Measurements from ENCODE around the gene MYO1B.

Gene MYO1B

DNA sequence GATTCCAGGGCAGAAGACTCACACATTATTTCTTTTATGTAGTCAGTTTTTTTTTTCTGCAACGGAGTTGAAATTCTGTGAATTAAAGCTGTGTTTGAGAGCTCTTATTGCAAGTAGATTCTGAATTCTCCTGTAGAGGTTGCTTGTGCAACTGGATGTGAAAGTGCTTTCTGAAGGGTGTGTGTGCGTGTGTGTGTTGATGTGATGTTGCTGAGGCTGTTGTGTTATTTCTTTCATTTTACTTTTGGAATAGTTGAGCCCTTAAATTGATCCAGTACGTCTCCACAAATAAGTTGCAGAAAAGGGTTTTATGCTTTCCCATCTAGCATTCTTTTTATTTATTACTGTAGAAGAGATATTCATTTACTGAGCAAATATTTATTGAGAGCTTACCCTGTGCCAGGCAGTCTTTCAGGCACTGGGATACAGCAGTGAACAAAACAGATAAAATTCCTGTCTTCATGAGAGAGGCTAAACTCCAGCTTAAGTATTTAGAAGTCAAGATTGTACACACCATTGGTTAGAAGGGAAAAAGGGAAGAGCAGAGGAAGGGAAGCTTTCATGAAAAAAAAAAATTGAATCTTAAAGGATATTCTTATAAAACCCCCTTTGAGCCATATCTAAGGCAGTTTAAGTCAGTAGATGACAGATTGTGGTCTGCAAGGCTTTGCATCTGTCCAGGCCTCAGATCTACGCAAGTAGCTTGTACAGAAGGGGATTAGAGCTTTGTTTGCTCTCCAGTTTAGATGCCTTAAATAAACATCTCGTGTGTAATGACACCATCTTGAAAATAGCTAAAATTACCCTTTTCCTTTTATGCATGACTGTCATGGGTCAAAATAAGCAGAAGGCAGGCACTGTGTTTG, 58.2 kb downstream of the MYO1B start:
- peak overlapping the region; percentile 34; the same call in 1 of the 2 replicates for H3K27ac ChIP-seq
- TF ChIP-seq ZFX (IDR thresholded peaks at IDR 0.05) (no peak), CTCF (conservative IDR thresholded peaks at IDR 0.05) (no peak)

DNA sequence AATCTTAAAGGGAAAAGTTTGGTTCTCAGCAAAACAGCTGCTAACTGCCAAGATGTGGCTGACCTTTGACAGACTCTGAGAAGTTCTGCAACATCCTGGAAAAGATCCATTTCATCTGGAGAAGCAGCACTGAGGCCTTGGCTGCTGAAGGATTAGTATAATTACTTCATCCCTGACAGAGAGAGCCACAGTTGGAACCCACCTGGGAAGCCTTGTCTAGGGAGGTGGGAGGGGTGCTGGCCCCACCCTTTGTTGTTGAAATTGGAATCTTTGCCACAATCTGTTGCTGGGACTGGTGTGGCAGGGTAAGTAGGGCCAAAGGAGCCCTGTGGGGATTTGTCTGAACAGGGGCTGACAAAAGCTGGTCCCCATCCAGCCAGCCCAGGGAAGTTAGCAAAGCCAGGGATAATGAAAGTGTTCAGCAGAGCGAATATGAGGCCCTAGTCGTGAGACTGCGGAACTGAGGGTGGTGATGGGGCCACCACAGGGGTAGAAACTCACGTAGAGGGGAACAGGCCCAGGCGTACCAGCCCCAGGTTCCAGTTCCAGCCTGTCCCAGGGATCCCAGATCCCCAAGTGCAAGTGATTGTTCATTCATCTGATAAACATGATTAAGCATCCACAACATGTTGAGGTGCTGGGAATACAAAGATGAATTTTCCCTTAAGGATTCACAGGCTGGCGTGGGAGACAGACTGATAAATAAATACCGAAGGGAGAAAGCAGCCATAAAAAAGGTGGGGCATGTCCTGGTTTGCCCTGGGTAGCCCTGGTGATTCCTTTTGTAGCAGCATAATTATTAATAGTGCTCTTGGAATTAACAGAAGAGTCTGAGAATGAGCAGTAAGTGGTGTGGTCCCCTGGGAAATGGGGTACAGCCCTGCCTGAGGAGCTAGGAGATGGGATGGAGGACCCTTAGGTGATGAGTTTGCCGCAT, 60.0 kb downstream of the MYO1B start:
- H3K27ac ChIP-seq, result no peak overlapping the region
- TF ChIP-seq ZFX (IDR thresholded peaks at IDR 0.05) (no peak), CTCF (conservative IDR thresholded peaks at IDR 0.05) (no peak)

DNA sequence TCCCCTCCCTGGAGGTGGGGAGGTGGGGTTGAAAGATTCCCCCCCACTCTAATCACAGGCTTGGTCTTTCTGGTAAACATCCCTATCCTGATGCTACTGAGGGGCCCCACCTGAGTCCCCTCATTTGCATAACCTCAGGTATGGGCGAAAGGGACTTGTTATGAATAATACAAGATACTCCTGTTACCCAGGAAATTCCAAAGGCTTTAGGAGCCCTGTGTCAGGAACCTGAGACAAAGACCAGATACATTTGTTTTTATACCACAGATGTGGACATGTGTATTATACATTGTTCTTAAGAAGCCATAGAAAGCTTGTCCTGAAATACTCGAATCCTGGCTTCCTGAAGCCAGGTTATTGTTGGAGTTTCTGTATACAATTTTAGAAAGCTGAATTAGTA, 62.8 kb downstream of the MYO1B start:
- TF ChIP-seq ZFX (IDR thresholded peaks at IDR 0.05) (no peak), CTCF (conservative IDR thresholded peaks at IDR 0.05) (no peak)
- H3K27ac ChIP-seq, result no peak overlapping the region

DNA sequence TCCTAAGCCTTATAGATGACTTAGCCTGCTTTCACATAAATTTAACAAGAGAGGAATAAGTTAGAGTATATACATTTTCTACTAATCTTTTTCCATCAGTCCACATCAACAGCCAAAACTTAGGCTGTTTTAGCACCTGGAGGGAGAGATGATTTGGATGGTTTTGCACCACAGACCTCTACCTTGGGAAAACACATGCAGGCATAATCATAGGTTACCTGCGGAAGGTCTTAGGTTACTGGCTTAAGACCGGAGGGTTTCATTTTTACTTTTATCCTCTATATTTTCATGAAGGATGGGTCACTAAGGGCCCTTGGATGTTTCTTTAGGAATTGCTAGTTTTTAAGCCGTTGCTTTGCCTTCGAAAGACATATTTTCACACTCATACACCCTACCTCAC, 66.0 kb downstream of the MYO1B start:
- TF ChIP-seq CTCF (conservative IDR thresholded peaks at IDR 0.05), result no peak
- no peak for TF ChIP-seq ZFX (IDR thresholded peaks at IDR 0.05)

DNA sequence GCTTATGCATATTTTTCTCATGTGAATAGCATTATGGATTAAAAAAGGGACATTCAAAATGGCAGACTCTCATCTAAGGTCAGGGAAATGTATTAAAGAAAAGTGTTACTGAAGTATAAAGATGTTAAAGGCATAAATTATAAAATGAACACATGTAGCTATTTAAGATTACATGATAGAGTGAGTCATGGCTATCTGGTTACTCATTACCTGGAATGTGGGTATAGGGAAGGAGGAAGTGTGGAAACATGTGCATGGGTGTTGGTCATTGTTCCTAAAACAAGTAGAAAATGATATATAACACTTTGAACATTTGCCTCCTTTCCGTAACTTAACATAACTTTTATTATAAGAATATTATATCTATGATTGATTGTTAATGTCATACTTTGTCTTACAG, 66.4 kb downstream of the MYO1B start:
- TF ChIP-seq ZFX (IDR thresholded peaks at IDR 0.05), result no peak
- TF ChIP-seq CTCF (conservative IDR thresholded peaks at IDR 0.05), result no peak
- no peak overlapping the region for H3K27ac ChIP-seq

More for the DNA sequence above, 66.0 kb downstream of the MYO1B start:
- H3K27ac ChIP-seq, result no peak overlapping the region

DNA sequence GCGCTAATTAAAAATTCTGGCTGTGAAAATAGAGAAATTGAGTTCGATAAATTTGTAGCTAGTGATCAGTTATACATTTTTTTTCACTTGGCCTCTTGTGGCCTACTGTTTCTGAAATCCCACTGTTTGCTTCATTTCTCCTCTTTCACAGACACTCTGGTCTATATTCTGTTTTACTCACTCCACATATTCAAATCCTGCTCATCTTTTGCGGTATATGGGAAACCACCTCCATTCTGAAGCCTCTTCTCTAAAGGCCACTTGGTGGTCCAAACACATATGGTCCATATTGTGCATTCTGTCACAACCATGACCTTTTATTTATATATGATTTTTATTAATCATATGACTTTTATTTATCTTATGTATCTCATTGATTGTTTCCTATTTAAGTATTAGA, 67.0 kb downstream of the MYO1B start:
- TF ChIP-seq CTCF (conservative IDR thresholded peaks at IDR 0.05) (no peak), ZFX (IDR thresholded peaks at IDR 0.05) (no peak)
- no peak overlapping the region for H3K27ac ChIP-seq

GRCh38 chr2:191312662-191313061, 67.5 kb downstream of the MYO1B start:
- H3K27ac ChIP-seq, result no peak overlapping the region
- TF ChIP-seq CTCF (conservative IDR thresholded peaks at IDR 0.05) (no peak), ZFX (IDR thresholded peaks at IDR 0.05) (no peak)
